Stimulated activated CD4-positive, alpha-beta T cell treated with anti-CD3 and anti-CD28 coated beads, Interleukin-1b, Interleukin-23, amount 100 ng/mL, for 1 hour (primary cell): ENCODE measurements around the gene SHFL.
A peak's percentile ranks its signal among the peaks of the same experiment; 100 is the strongest.

ENCODE experiments used
- DNase-seq, 2 donors: peaks; one replicate each; pipeline ENCODE4 v3.0.0-alpha.2; 2020; ENCODE audit warnings: low read depth in 2 of 2

SHFL gene

DNA sequence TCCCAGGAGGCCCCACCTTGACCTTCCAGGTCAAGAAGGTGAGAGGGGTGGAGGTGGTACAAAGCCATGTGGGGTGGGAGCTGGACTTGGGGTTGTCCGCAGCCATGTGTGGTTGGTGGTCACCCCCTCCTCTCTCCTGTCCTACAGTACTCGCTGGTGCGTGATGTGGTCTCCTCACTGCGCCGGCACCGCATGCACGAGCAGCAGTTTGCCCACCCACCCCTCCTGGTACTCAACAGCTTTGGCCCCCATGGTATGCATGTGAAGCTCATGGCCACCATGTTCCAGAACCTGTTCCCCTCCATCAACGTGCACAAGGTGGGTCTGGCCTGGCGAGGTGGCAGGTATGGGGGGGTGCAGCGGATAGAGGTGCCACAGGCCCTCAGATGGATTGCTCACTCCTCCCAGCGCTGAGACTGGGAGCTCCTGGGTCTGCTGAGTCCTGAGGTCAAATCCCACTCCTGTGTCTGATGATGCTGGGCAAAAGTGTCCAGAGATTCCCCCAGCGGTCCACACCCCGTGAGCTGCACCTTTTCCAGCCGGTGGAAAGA is 21.8 kb downstream of the SHFL start:
- DNase-seq: no peak

DNA sequence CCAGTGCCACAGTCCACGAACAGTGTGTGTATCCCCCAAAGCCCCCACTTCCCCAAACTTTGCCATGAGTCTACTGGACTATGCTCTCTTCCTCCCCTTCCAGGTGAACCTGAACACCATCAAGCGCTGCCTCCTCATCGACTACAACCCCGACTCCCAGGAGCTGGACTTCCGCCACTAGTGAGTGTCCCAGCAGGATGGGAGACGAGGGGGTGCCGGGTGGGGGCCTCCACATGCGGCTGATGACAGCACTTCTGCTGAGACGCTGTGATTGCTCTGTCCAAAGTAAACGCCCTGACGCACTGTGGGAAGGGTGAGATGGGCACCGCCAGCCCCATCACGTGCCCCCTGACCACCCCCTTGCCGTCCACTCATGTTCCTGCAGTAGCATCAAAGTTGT is 23.4 kb downstream of the SHFL start:
- DNase-seq: no peak

DNA sequence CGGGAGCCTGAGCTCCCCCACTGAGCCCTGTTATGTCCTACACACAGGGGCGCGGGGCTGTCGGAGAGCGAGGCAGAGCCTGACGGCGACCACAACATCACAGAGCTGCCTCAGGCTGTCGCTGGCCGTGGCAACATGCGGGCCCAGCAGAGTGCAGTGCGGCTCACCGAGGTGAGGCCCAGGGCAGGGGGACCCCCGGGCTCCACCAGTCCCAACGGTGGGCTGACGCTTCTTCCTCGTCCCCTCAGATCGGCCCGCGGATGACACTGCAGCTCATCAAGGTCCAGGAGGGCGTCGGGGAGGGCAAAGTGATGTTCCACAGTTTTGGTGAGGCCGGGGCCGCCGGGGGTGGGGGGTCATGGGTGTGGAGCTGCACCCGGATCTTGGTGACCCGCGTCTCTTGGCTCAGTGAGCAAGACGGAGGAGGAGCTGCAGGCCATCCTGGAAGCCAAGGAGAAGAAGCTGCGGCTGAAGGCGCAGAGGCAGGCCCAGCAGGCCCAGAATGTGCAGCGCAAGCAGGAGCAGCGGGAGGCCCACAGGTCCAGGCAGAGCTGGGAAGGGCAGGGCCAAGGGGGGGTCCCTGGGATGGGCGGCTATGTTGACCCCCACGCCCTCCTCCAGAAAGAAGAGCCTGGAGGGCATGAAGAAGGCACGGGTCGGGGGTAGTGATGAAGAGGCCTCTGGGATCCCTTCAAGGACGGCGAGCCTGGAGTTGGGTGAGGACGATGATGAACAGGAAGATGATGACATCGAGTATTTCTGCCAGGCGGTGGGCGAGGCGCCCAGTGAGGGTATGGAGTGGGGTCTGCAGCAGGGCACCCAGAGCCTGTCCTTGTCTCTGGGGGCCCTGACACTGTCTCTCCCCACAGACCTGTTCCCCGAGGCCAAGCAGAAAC is 24.2 kb downstream of the SHFL start:
- no peak for DNase-seq

DNA sequence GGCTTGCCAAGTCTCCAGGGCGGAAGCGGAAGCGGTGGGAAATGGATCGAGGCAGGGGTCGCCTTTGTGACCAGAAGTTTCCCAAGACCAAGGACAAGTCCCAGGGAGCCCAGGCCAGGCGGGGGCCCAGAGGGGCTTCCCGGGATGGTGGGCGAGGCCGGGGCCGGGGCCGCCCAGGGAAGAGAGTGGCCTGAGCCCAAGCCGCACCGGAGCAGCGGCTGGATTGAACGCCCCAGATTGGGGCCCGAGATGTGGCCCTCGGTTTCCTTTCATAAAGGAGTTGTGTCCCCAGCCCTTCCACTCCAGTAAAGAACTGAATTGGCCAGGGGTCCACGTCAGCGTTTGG is 24.8 kb downstream of the SHFL start:
- no peak for DNase-seq

DNA sequence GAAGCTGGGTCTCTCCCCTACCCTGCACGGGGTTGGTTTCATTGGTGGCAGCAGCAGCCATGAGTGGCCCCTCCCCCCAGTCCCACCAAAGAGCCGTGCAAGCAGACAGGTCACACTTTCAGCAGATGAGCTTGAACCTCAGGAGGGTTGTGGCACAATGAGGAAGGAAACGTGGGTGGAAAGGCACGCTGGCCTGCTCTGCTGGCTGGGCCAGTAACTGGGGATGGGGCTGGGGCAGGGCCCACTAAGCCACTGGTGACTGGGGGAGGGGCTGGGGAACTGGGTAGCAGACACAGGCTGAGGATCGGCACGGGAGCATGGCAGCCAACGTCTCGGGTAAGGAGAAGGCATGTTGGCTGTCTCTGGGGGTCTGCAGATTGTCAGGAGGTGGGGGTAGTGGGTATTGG is 25.3 kb downstream of the SHFL start, which contains the start of gene P2RY11:
TSS of gene P2RY11 (plus strand) at position 289 of the 407 bp plus-strand sequence. CDS start at position 318, 29 bp downstream.
- no peak for DNase-seq

DNA sequence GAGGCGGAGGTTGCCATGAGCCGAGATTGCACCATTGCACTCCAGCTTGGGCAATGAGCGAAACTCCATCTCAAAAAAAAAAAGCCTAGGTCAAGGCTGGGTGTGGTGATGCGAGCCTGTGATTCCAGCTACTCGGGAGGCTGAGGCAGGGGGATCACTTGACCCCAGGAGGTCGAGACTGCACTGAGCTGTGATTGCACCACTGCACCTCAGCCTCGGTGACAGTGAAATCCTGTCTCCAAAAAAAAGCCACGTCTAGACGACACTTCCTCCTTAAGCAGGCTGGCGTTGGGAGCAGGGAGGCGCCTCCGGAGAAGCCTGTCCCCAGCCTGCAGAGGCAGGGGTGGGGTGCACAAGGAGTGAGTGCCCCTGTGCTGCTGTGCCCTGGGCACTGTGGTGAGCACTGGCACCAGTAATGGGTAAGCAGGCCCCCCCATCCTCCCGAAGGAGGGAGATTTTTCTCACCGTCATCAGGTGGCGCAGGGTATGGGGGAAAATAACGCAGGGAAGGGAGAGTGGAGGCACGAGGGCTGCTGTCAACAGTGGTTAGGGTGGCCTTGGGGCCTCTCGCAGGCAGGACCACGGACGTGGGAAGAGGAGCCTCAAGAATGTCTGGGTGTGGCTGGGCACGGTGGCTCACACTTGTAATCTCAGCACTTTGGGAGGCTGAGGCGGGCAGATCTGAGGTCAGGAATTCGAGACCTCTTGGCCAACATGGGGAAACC is 26.1 kb downstream of the SHFL start:
- no peak for DNase-seq

DNA sequence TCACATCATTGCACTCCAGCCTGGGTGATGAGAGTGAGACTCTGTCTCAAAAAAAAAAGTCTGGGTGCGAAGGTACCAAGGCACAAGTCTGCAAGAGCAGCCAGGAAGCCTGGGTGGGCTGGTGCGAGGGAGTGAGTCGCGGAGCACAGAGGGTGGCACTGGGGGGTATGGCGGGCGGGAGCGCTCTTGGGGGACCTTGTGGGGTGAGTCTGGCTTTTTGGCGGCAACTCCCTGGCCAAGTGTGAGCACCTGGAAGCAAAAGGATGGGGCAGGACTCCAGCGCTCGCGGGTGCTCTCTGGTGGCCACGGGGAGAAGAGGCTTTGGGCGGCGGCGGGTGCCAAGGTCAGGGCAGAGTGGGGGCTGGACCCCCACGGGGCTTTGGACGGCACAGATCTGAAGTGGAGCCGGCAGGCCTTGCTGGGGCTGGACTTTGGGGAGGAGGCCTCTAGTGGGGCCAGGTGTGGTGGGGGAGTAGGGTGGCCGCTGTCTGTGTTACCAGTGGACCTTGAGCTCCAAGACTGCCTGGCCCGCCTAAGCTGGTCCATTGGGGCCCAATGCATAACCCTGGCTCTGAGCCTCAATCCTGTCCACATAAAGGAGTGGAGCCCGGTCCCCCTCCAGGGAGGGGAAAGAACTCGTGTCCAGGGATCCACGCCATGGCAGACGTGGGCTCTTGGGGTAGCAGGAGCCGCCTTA is 26.9 kb downstream of the SHFL start:
- peak in 1 of 2 donors; percentile 49 for DNase-seq

DNA sequence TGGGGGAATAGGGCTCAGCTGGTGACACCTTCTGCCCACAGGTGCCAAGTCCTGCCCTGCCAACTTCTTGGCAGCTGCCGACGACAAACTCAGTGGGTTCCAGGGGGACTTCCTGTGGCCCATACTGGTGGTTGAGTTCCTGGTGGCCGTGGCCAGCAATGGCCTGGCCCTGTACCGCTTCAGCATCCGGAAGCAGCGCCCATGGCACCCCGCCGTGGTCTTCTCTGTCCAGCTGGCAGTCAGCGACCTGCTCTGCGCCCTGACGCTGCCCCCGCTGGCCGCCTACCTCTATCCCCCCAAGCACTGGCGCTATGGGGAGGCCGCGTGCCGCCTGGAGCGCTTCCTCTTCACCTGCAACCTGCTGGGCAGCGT is 27.5 kb downstream of the SHFL start:
- DNase-seq: no peak

DNA sequence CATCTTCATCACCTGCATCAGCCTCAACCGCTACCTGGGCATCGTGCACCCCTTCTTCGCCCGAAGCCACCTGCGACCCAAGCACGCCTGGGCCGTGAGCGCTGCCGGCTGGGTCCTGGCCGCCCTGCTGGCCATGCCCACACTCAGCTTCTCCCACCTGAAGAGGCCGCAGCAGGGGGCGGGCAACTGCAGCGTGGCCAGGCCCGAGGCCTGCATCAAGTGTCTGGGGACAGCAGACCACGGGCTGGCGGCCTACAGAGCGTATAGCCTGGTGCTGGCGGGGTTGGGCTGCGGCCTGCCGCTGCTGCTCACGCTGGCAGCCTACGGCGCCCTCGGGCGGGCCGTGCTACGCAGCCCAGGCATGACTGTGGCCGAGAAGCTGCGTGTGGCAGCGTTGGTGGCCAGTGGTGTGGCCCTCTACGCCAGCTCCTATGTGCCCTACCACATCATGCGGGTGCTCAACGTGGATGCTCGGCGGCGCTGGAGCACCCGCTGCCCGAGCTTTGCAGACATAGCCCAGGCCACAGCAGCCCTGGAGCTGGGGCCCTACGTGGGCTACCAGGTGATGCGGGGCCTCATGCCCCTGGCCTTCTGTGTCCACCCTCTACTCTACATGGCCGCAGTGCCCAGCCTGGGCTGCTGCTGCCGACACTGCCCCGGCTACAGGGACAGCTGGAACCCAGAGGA is 28.0 kb downstream of the SHFL start:
- no peak for DNase-seq

DNA sequence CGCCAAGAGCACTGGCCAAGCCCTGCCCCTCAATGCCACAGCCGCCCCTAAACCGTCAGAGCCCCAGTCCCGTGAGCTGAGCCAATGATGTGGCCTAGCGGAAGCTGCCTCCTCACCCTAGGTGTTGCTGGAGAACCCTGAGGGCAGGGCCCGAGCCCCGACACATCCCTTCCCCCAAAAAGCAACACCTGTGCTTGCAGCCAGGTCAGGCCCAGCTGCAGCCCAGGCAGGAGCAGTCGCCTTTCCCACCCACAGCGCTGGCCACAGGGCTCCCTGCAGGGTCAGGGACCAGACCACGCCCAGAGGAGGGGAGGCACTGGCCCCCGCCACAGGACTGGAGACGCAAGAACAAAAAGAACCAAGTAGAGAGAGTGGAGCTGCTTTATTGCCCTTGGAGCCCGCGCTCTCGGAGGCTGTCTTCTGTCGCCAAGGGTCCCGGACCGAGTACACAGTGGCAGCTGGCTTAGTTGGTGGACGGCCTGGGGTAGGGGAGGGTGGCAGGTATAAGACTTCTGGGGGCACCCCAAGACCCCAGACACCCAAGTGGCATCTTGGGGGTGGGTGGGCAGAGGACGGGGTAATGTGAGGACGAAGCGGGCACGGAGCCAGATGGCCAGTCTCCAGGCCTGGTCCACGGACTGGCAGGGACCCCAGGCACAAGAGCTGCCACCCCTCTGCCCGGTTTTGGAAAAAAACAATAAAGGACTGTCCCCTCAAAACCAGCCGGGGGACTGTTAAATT is 28.7 kb downstream of the SHFL start:
- DNase-seq: no peak

DNA sequence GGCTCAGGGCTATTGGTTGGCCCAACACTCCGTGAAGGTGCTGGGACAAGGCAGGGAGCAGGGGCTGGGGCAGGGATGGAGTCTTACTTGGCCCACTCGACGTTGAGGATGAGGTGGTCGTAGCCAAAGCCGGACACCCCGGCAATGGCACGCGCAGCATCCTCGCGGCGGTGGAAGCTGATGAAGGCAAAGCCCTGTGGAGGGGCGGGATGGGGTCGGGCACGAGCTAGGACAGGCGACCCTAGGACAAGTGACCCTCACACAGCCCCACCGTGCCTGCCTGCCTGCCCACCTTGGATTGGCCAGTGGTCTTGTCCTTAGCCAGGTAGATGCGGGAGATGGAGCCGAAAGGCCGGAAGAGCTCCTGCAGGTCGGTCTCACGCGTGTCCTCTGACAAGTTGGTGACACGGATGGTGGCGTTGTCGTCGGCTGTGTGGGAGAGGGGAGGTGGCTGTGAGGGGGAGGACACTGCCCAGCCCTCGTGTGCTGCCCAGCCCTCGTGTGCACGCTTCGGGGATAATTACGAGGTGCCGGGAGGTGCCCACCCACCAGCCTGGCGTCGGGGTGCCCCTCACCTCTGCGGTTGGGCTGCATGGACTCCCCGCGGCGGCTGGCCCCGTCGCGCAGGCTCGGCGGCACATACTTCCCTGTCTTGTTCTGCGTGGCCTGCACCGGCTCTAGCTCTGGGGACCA is 29.4 kb downstream of the SHFL start:
- no peak for DNase-seq

DNA sequence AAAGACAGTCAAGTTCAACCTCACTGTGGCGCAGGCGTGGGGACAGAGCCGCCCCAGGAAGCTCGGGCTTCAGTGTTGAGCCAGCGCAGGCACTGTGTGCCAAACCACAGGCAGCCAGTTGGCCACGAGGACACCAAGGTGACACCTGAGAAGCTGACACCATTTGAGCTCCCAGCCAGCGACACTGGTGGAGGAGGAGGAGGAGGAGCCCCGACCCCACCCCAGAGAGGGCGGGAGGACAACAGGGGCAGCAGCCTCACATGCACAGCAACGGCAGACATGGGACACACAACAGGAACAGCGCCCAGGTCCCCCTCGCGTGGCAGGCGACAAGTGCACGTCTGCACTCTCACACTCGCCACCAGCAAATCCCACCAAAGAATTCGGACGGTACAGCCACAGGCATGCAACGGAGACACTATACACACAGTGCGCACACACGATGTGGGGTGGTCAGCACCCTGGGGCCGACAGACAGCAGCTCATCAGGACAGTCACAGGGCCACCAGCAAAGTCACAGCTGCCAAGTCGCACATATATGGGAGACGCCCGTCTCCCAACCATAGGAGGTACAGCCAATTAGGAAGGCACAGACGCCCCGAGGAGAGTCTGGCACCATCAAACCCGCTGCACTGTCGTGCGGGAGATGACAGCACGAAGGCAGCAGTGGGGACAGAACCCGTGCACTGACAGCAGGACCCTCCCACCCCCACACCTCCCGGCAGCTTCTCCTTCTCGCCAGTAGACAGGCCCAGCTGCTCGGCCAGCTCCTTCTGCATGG is 30.2 kb downstream of the SHFL start:
- no peak for DNase-seq

DNA sequence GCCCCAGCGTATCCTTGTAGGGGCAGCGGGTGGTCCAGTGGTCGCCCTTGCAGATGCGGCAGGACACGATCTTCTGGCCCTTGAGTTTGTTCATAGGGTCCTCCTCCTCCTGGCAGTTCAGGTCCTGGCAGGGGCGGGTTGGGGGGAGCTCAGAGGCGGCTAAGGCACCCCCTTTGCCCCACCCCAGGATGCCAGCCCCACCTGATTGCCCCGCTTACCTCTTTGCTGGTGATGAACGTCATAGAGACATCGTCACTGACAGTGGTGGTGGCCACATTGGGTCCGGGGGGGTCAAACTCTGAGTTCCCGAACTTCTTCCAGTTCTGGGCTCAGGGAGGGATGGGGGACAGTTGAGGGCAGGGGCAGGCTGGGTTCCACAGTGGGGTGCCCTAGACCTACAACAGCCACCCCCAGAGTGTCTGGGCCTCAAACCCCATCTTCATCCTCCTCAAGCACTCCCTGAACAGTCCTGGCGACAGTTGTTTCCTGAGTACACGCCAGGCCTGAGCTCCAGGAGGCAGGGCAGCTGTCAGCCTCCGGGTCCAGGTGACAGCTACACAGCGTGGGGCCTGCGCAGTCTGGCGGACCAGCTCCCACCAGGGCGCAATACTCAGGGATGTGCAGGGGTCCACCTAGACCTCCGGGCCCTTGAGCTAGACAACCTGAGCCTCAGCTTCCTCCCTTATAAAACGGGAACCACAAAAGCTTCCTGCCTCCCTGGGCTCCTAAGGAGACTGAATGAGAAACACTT is 30.9 kb downstream of the SHFL start:
- no peak for DNase-seq

DNA sequence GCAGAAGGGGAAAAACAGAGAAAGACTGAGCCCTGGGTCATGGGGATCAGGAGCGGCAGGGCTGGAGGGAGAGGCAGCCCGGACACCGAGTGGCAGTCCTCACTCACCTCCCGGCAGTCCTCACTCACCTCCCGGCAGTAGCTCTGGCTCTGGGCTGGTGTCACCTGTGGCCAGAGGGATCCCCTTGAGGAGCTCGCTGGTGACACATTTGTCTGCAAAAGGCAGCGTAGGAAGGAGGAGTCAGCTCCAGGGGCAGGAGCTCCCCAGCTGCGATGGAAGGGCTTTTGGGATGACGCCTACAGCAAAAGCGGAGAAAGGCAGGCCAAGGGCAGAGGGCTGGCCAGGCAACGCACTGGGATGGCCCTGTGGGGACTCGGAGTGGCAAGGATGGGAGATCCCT is 32.8 kb downstream of the SHFL start:
- DNase-seq: no peak

DNA sequence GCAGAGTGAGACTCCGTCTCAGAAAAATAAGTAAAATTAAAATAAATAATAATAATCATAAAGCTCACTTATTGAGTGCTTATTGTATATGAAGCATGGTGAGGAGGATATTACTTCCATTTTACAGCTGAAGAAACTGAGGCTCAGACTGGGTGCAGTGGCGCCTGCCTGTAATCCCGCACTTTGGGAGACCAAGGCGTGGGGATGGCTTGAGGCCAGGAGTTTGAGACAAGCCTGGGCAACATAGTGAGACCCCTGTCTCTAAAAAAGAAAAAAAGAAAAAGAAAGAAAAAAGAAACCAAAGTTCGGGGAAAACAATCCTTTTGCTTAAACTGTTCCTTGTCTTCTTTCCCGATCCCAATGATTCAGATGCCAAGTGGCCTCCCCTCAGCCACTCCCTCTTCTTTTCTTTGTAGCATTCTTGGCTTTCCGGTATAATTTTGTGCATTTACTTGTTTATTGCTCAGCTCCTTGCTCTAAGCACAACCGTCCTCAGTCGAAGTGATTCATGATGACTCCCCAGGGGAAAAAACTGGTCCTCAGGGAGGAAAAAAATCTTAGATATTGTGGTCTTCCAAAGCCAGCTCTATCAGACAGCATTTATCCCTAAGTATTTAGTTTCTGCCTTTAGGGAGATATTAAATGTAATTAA is 34.5 kb downstream of the SHFL start:
- DNase-seq: no peak

DNA sequence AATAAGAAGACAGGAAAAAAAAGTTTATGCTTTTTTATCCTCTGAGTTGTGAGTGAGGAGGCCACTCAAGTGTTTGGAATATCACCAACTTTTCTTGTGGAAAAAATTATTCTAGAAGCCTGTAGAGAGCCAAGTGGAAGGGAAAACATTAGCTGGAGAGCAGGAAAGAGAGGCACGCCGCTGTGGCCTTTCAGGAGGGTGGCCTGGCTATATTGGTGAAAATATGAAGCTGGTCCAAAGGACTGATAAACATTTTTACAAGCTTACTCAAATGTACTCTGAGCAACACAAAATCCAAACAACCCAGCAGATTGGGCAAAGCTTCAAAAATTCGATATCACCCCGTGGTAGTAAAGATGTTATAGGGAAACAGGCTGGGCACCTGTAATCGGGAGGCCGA is 35.9 kb downstream of the SHFL start:
- no peak for DNase-seq

DNA sequence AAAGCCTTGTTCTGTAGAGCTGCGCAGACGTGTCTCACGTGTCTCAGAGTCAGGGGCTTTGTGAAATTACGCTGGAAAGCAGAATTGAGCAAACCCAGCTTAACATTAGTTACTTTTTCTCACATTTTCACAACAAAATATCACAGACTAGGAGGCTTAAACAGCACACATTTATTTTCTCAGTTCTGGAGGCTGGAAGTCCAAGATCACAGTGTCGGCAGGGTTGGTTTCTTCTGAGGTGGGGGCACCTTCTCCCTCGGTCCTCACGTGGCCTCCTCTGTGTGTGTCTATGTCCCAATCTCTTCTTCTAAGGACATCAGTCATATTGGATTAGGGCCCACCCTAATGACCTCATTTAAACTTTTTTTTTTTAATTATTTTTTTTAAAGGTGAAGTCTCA is 38.3 kb downstream of the SHFL start:
- DNase-seq: no peak

DNA sequence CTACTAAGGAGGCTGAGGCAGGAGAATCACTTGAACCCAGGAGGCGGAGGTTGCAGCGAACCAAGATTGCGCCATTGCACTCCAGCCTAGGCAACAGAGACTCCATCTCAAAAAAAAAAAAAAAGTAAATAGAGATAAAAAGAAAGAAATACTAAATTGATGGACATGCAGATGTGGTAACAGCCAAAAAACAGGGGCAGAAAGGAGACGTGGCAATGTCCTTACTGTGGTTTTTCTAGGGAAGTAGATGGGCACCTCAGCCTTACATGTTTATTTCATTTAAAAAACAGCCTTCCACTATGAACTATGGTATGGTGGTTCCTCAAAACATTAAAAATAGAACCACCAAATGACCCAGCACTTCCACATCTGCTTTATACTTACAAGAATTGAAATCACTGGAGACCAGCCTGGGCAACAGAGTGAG is 40.1 kb downstream of the SHFL start:
- DNase-seq: no peak
